H1 (cell line): ENCODE measurements around the gene ZNF687. TPM values are rescaled to one million over a fixed set of nuclear protein-coding genes. Genes with fewer than 3 reads are reported as not detected.

ENCODE experiments used
- CTCF ChIA-PET: fragments of 300-600 bp; sonication (Branson Sonifier 250); formaldehyde crosslinking; loops from one replicate; lab custom pipeline; 2021; ENCODE audit not compliant: partially characterized antibody; lab: Charles Lee
- POLR2A ChIA-PET: fragments of 300-600 bp; sonication (Branson Sonifier 250); formaldehyde crosslinking; loops from one replicate; lab custom pipeline; 2021; ENCODE audit warnings: inconsistent platforms; ENCODE audit not compliant: partially characterized antibody; lab: Charles Lee
- DNase-seq, 2 experiments: peaks; one replicate each; pipeline versions ENCODE4 v3.0.0 to v3.0.0-alpha.2; 2010 to 2022; ENCODE audit warnings: low spot score in 2 of 2, low read depth in 1 of 2, mixed read lengths in 1 of 2
- FAIRE-seq: peaks from 2 replicates; lab custom pipeline; 2011; peaks lifted over from hg19 to GRCh38; lab: Jason Lieb, UNC
- H2AFZ ChIP-seq: 2 replicates; pipeline ENCODE4 v1.8.1; 2012; ENCODE audit warnings: low read length, inconsistent platforms
- H2AK5ac ChIP-seq: 2 replicates; pipeline ENCODE4 v1.6.1; 2013; ENCODE audit warnings: low read depth, low read length
- H2BK120ac ChIP-seq: replicated peaks from 2 replicates; pipeline ENCODE3; 2013; ENCODE audit warnings: low read depth, low read length, inconsistent platforms
- H2BK12ac ChIP-seq: 2 replicates; pipeline ENCODE4 v1.6.1; 2013; ENCODE audit warnings: low read depth, low read length
- H2BK15ac ChIP-seq: 2 replicates; pipeline ENCODE4 v1.6.1; 2013; ENCODE audit warnings: low read length
- H2BK20ac ChIP-seq: 2 replicates; pipeline ENCODE4 v1.6.1; 2013; ENCODE audit warnings: low read length
- H2BK5ac ChIP-seq: 2 replicates; pipeline ENCODE4 v1.6.1; 2013; ENCODE audit warnings: low read depth, low read length
- H3K14ac ChIP-seq: 2 replicates; pipeline ENCODE4 v1.6.1; 2013; ENCODE audit warnings: inconsistent platforms; ENCODE audit not compliant: insufficient read length
- H3K18ac ChIP-seq: 2 replicates; pipeline ENCODE4 v1.6.1; 2013; ENCODE audit warnings: low read length; ENCODE audit errors: extremely low read depth
- H3K23ac ChIP-seq: 2 replicates; pipeline ENCODE4 v1.6.1; 2013; ENCODE audit warnings: inconsistent platforms; ENCODE audit not compliant: insufficient read length
- H3K23me2 ChIP-seq: 2 replicates; pipeline ENCODE4 v1.6.1; 2013; ENCODE audit warnings: low read depth, low read length
- H3K27ac ChIP-seq: 2 replicates; pipeline ENCODE4 v1.6.1; 2011; ENCODE audit warnings: low read depth, low read length, inconsistent platforms
- H3K27me3 ChIP-seq, 4 experiments: replicated peaks in 1 of 4; 1 replicate in 1 of 4; 2 replicates in 3 of 4; pipeline versions ENCODE4 v1.6.1 to v1.8.1; 2011 to 2013; ENCODE audit warnings: low read length in 3 of 4, mild to moderate bottlenecking in 3 of 4, inconsistent platforms in 2 of 4, mixed read lengths in 2 of 4, moderate library complexity in 1 of 4; ENCODE audit not compliant: control insufficient read depth in 3 of 4, insufficient read depth in 3 of 4; ENCODE audit errors: extremely low read depth in 1 of 4
- H3K36me3 ChIP-seq, 4 experiments: 2 replicates each; pipeline versions ENCODE4 v1.6.1 to v1.8.1; 2011 to 2013; ENCODE audit warnings: mild to moderate bottlenecking in 4 of 4, low read length in 3 of 4, moderate library complexity in 2 of 4, control low read depth in 1 of 4, inconsistent platforms in 1 of 4; ENCODE audit not compliant: insufficient read depth in 4 of 4, control insufficient read depth in 2 of 4
- H3K4ac ChIP-seq: replicated peaks from 2 replicates; pipeline ENCODE3; 2013; ENCODE audit warnings: low read length, low read depth, mixed read lengths, inconsistent platforms; ENCODE audit not compliant: insufficient read length
- H3K4me1 ChIP-seq, 4 experiments: replicated peaks in 1 of 4; 1 replicate in 1 of 4; 2 replicates in 3 of 4; pipeline versions ENCODE4 v1.6.1 to v1.8.1; 2011 to 2013; ENCODE audit warnings: low read length in 3 of 4, inconsistent platforms in 2 of 4, mixed read lengths in 1 of 4; ENCODE audit not compliant: insufficient read depth in 4 of 4, control insufficient read depth in 3 of 4
- H3K4me2 ChIP-seq, 2 experiments: 2 replicates each; pipeline versions ENCODE4 v1.6.1 to v1.8.1; 2011 to 2013; ENCODE audit warnings: low read depth in 2 of 2, low read length in 2 of 2, control low read depth in 1 of 2, inconsistent platforms in 1 of 2, mild to moderate bottlenecking in 1 of 2; ENCODE audit not compliant: insufficient read depth in 1 of 2
- H3K4me3 ChIP-seq, 4 experiments: fragments of 200-600, 300-600 bp in 1 of 4; sonication (generic), shearing (Covaris generic), sonication (Bioruptor Twin) in 1 of 4; 2 replicates each; pipeline versions ENCODE4 v1.5.1 to v1.8.1; 2011 to 2016; ENCODE audit warnings: low read length in 4 of 4, low read depth in 3 of 4, control low read depth in 2 of 4, inconsistent platforms in 2 of 4, mild to moderate bottlenecking in 2 of 4, mixed read lengths in 1 of 4, moderate library complexity in 1 of 4; ENCODE audit not compliant: insufficient read depth in 2 of 4; ENCODE audit errors: extremely low read depth in 1 of 4
- H3K56ac ChIP-seq: replicated peaks from 2 replicates; pipeline ENCODE3; 2013; ENCODE audit warnings: low read depth, mild to moderate bottlenecking, mixed read lengths, low read length, inconsistent platforms; ENCODE audit not compliant: insufficient read length
- H3K79me1 ChIP-seq: 2 replicates; pipeline ENCODE4 v1.6.1; 2013; ENCODE audit warnings: low read depth, low read length, control low read depth
- H3K79me2 ChIP-seq, 2 experiments: 2 replicates each; pipeline versions ENCODE4 v1.6.1 to v1.8.1; 2012 to 2013; ENCODE audit warnings: low read length in 2 of 2, mild to moderate bottlenecking in 2 of 2, inconsistent platforms in 1 of 2; ENCODE audit not compliant: insufficient read depth in 2 of 2, control insufficient read depth in 1 of 2
- H3K9ac ChIP-seq, 4 experiments: replicated peaks in 1 of 4; 1 replicate in 1 of 4; 2 replicates in 3 of 4; pipeline versions ENCODE4 v1.6.1 to v1.8.1; 2011 to 2013; ENCODE audit warnings: low read depth in 3 of 4, low read length in 3 of 4, control low read depth in 2 of 4, mild to moderate bottlenecking in 2 of 4, moderate library complexity in 2 of 4, inconsistent platforms in 1 of 4; ENCODE audit errors: extremely low read depth in 1 of 4
- H3K9me3 ChIP-seq, 2 experiments: 2 replicates each; pipeline versions ENCODE4 v1.6.1 to v1.8.1; 2012 to 2013; ENCODE audit warnings: mild to moderate bottlenecking in 2 of 2, moderate library complexity in 2 of 2, control low read depth in 1 of 2, inconsistent platforms in 1 of 2, low read depth in 1 of 2, low read length in 1 of 2, mixed read lengths in 1 of 2; ENCODE audit not compliant: insufficient read depth in 2 of 2
- H4K20me1 ChIP-seq, 2 experiments: replicated peaks in 1 of 2; 2 replicates each; pipeline versions ENCODE3 to v1.8.1; 2011 to 2013; ENCODE audit warnings: inconsistent platforms in 2 of 2, low read length in 2 of 2, mild to moderate bottlenecking in 1 of 2; ENCODE audit not compliant: insufficient read depth in 2 of 2, control insufficient read depth in 1 of 2
- H4K5ac ChIP-seq: 2 replicates; pipeline ENCODE4 v1.6.1; 2013; ENCODE audit warnings: low read length, low read depth, mixed read lengths, inconsistent platforms; ENCODE audit not compliant: insufficient read length
- H4K8ac ChIP-seq: 2 replicates; pipeline ENCODE4 v1.8.0; 2013; ENCODE audit warnings: mild to moderate bottlenecking, moderate library complexity, low read length, inconsistent platforms; ENCODE audit not compliant: insufficient read depth; ENCODE audit errors: extremely low read depth
- H4K91ac ChIP-seq: replicated peaks from 2 replicates; pipeline ENCODE3; 2013; ENCODE audit warnings: low read length, mixed read lengths, inconsistent platforms; ENCODE audit not compliant: insufficient read length
- CBX5 ChIP-seq: fragments of 300-800, 300-1000 bp; sonication (generic); IDR thresholded peaks from 2 replicates; pipeline ENCODE4 v1.7.1; 2016; ENCODE audit warnings: antibody characterized with exemption, low read length, low read depth
- CHD2 ChIP-seq: IDR thresholded peaks from 2 replicates; pipeline ENCODE4 v1.6.1; 2012; ENCODE audit warnings: low read length, improper control_type of control experiment
- CTBP2 ChIP-seq: IDR thresholded peaks from 2 replicates; pipeline ENCODE4 v1.7.0; 2011; ENCODE audit warnings: borderline replicate concordance, mild to moderate bottlenecking, moderate library complexity, mixed read lengths, low read length; ENCODE audit not compliant: insufficient read depth, insufficient read length
- HDAC6 ChIP-seq: IDR thresholded peaks from one replicate; pipeline ENCODE4 v1.7.1; 2012; ENCODE audit warnings: low read depth, mild to moderate bottlenecking, inconsistent platforms, low read length, moderate library complexity
- MAFK ChIP-seq: IDR thresholded peaks from 2 replicates; pipeline ENCODE4 v1.6.1; 2012; ENCODE audit warnings: low read depth, mild to moderate bottlenecking, improper control_type of control experiment, low read length
- NRF1 ChIP-seq: IDR thresholded peaks from 2 replicates; pipeline ENCODE4 v1.6.1; 2011; ENCODE audit warnings: mild to moderate bottlenecking, low read depth, low read length, improper control_type of control experiment
- PHF8 ChIP-seq: fragments of 200-600 bp; sonication (generic); conservative IDR thresholded peaks from 2 replicates; pipeline ENCODE4 v1.7.1; 2012; ENCODE audit warnings: low read depth, mild to moderate bottlenecking, inconsistent platforms, low read length, moderate library complexity
- RNF2 ChIP-seq: fragments of 200-900, 300-1000 bp; sonication (generic); IDR thresholded peaks from 2 replicates; pipeline ENCODE4 v1.7.1; 2016; ENCODE audit warnings: borderline replicate concordance, low read depth, mild to moderate bottlenecking, antibody characterized with exemption, low read length; ENCODE audit not compliant: poor library complexity, severe bottlenecking; ENCODE audit errors: missing control alignments
- RXRA ChIP-seq: IDR thresholded peaks from 2 replicates; pipeline ENCODE4 v1.6.1; 2011; ENCODE audit warnings: low read depth, mild to moderate bottlenecking, low read length, moderate library complexity; ENCODE audit not compliant: insufficient read depth
- SIX5 ChIP-seq: IDR thresholded peaks from 2 replicates; pipeline ENCODE4 v1.6.1; 2011; ENCODE audit warnings: mild to moderate bottlenecking, low read depth, low read length
- TEAD4 ChIP-seq: IDR thresholded peaks from 2 replicates; pipeline ENCODE4 v1.6.1; 2012; ENCODE audit warnings: low read depth, low read length, inconsistent platforms, mixed read lengths
- USF2 ChIP-seq: IDR thresholded peaks from 2 replicates; pipeline ENCODE4 v1.6.1; 2011; ENCODE audit warnings: low read length, improper control_type of control experiment
- WGBS, 2 experiments: shearing (Covaris generic) in 1 of 2; methylation state at CpG; one replicate each; pipeline versions ENCODE4 v1.1.6 to v1.1.7; 2013 to 2015; ENCODE audit warnings: low lambda C conversion rate in 2 of 2, mixed read lengths in 2 of 2, inconsistent platforms in 1 of 2, low coverage in 1 of 2, missing lambda C conversion rate in 1 of 2; ENCODE audit not compliant: insufficient replicate concordance in 2 of 2, insufficient coverage in 1 of 2, insufficient read length in 1 of 2; ENCODE audit errors: extremely low coverage in 1 of 2, missing lambda C conversion rate in 1 of 2; 5-methylcytosine and 5-hydroxymethylcytosine counted together
- polyA plus RNA-seq, 7 experiments: library from polyadenylated mRNA; depleted of rRNA in 3 of 7; stranded (reverse) in 5 of 7; unstranded in 2 of 7; fragments of >200 nt in 5 of 7; fragments of 200-250 nt in 2 of 7; gene quantifications; 1 replicate in 5 of 7; 2 replicates in 1 of 7; 4 replicates in 1 of 7; pipeline versions ENCODE4 v1.2.1 to v1.2.3, GENCODE V29; 2011 to 2013; ENCODE audit warnings: missing spikeins in 2 of 7, mixed read lengths in 2 of 7
- total RNA-seq: library from RNA; stranded (reverse); fragmentation: NEBNext Ultra II Directional; extraction: Animal tissue kit (Norgen Biotek cat#: 25700); gene quantifications from 2 replicates; pipeline ENCODE4 v1.2.1, GENCODE V29; 2021

Gene ZNF687
- total and polyA plus RNA-seq, 2 of the 8 experiments (the other 6 are each of a cell fraction or from before 2014, with no cell fraction given), result 45.9 to 69.9 TPM

GRCh38 chr1:151312826-151313225 lies 30.7 kb downstream of the ZNF687 start:
- H2AK5ac ChIP-seq, result no peak overlapping the region
- no peak overlapping the region for H3K4me2 ChIP-seq
- H3K9ac ChIP-seq, result no peak overlapping the region
- no peak overlapping the region for H3K14ac ChIP-seq
- H3K4me3 ChIP-seq, result no peak overlapping the region
- H3K4ac ChIP-seq, result no peak overlapping the region
- no peak overlapping the region for H4K5ac ChIP-seq
- no peak overlapping the region for H2BK12ac ChIP-seq
- H3K23me2 ChIP-seq, result no peaks in the 10 kb centered on the region
- 0 out of 7 replicates have a peak, but pooled peaks cover 0 to 3% (median 0%) of the 10 kb centered on the region in 4 experiments for H3K4me1 ChIP-seq
- H3K23ac ChIP-seq, result no peak overlapping the region
- H2BK15ac ChIP-seq, result no peak overlapping the region
- ChIA-PET POLR2A (interaction anchor here (1.0 to 3.9 kb wide), 9 partner anchors 8 to 87 kb away, joined by 3 to 20 read pairs (median 4); partner anchors contain the start of genes PI4KB, PSMB4 and ZNF687), CTCF (interaction anchor here (0.8 to 11.6 kb wide), 6 partner anchors 8 to 122 kb away, joined by 3 to 129 read pairs (median 4); no protein-coding TSS in a partner anchor)
- 85% methylated on average over 8 of the region's 8 CpGs; no CpG with 5 or more reads in 1 of the 2 experiments for WGBS, 2 experiments
- H3K27me3 ChIP-seq, result no peaks in the 10 kb centered on the region
- TF ChIP-seq MAFK, result no peak
- no peak for TF ChIP-seq HDAC6
- TF ChIP-seq TEAD4, result no peak
- TF ChIP-seq CHD2, result no peak
- TF ChIP-seq RNF2, result no peak
- TF ChIP-seq CBX5, result no peak
- TF ChIP-seq NRF1, result no peak
- TF ChIP-seq RXRA, result no peak
- no peak for TF ChIP-seq SIX5
- no peak for TF ChIP-seq CTBP2
- TF ChIP-seq USF2, result no peak
- no peak for TF ChIP-seq PHF8
- H3K79me1 ChIP-seq, result no peaks in the 10 kb centered on the region
- peaks cover 0 to 21% (median 12%) of the 10 kb centered on the region in 4 experiments; a peak in 5 of 8 replicates for H3K36me3 ChIP-seq
- FAIRE-seq (no peak), DNase-seq (no peak)
- no peak overlapping the region for H2AFZ ChIP-seq
- no peak overlapping the region for H3K56ac ChIP-seq
- H3K79me2 ChIP-seq, result no peaks in the 10 kb centered on the region
- no peak overlapping the region for H2BK20ac ChIP-seq
- no peak overlapping the region for H2BK120ac ChIP-seq
- no peak overlapping the region for H4K8ac ChIP-seq
- H3K18ac ChIP-seq, result no peak overlapping the region
- H2BK5ac ChIP-seq, result no peak overlapping the region
- no peak overlapping the region for H4K91ac ChIP-seq
- H3K27ac ChIP-seq, result no peak overlapping the region
- no peaks in the 10 kb centered on the region for H3K9me3 ChIP-seq
- H4K20me1 ChIP-seq, result peaks cover 0 to 3% of the 10 kb centered on the region in 2 experiments
